Mesenchymal stem cell (in vitro differentiated cells and primary cell): ENCODE measurements around the gene SNX30.

Experiments used
- DNase-seq: peaks from one replicate; pipeline ENCODE4 v3.0.0-alpha.2; 2013
- H2AFZ ChIP-seq: one replicate; pipeline ENCODE4 v1.6.1; 2013; ENCODE audit warnings: low read depth, mild to moderate bottlenecking, control low read depth, inconsistent platforms, low read length, moderate library complexity
- H2AK5ac ChIP-seq: 2 replicates; pipeline ENCODE4 v1.6.1; 2013; ENCODE audit warnings: low read length, moderate library complexity, mild to moderate bottlenecking, inconsistent platforms; ENCODE audit not compliant: severe bottlenecking
- H2BK120ac ChIP-seq: one replicate; pipeline ENCODE4 v1.6.1; 2013; ENCODE audit warnings: low read depth, mild to moderate bottlenecking, inconsistent platforms, low read length, moderate library complexity
- H2BK12ac ChIP-seq, 2 experiments: one replicate each; pipeline ENCODE4 v1.6.1; 2013; ENCODE audit warnings: inconsistent platforms in 2 of 2, low read length in 2 of 2, mild to moderate bottlenecking in 2 of 2, moderate library complexity in 2 of 2, control low read depth in 1 of 2
- H2BK15ac ChIP-seq: one replicate; pipeline ENCODE4 v1.6.1; 2013; ENCODE audit warnings: mild to moderate bottlenecking, low read depth, inconsistent platforms; ENCODE audit not compliant: poor library complexity, severe bottlenecking
- H2BK5ac ChIP-seq: 2 replicates; pipeline ENCODE4 v1.6.1; 2013; ENCODE audit warnings: low read depth, mild to moderate bottlenecking, low read length, control low read depth, inconsistent platforms; ENCODE audit not compliant: poor library complexity, severe bottlenecking
- H3K14ac ChIP-seq, 2 experiments: one replicate each; pipeline ENCODE4 v1.6.1; 2013; ENCODE audit warnings: inconsistent platforms in 2 of 2, low read length in 2 of 2, control low read depth in 1 of 2, mild to moderate bottlenecking in 1 of 2, moderate library complexity in 1 of 2
- H3K18ac ChIP-seq, 2 experiments: one replicate each; pipeline ENCODE4 v1.6.1; 2013; ENCODE audit warnings: inconsistent platforms in 2 of 2, low read length in 2 of 2, control low read depth in 1 of 2, low read depth in 1 of 2, mild to moderate bottlenecking in 1 of 2
- H3K23ac ChIP-seq, 2 experiments: one replicate each; pipeline ENCODE4 v1.6.1; 2013; ENCODE audit warnings: inconsistent platforms in 2 of 2, low read length in 2 of 2, mild to moderate bottlenecking in 2 of 2, moderate library complexity in 2 of 2, control low read depth in 1 of 2
- H3K27ac ChIP-seq: 2 replicates; pipeline ENCODE4 v1.5.1; 2013; ENCODE audit warnings: mild to moderate bottlenecking, moderate library complexity, low read length, control low read depth, inconsistent platforms; ENCODE audit not compliant: poor library complexity, severe bottlenecking
- H3K27me3 ChIP-seq, 2 experiments: 2 replicates each; pipeline versions ENCODE4 v1.6.1 to v1.7.0; 2013; ENCODE audit warnings: low read length in 2 of 2, mild to moderate bottlenecking in 2 of 2, moderate library complexity in 2 of 2, control low read depth in 1 of 2, inconsistent platforms in 1 of 2; ENCODE audit not compliant: control insufficient read depth in 1 of 2, insufficient read depth in 1 of 2
- H3K36me3 ChIP-seq, 2 experiments: 2 replicates each; pipeline versions ENCODE4 v1.6.1 to v1.7.0; 2013; ENCODE audit warnings: low read length in 2 of 2, control low read depth in 1 of 2, inconsistent platforms in 1 of 2, low read depth in 1 of 2, mild to moderate bottlenecking in 1 of 2; ENCODE audit not compliant: insufficient read depth in 2 of 2, control insufficient read depth in 1 of 2
- H3K4ac ChIP-seq, 2 experiments: one replicate each; pipeline ENCODE4 v1.6.1; 2013; ENCODE audit warnings: inconsistent platforms in 2 of 2, low read length in 2 of 2, mild to moderate bottlenecking in 2 of 2, moderate library complexity in 2 of 2, control low read depth in 1 of 2, low read depth in 1 of 2
- H3K4me1 ChIP-seq: 2 replicates; pipeline ENCODE4 v1.6.1; 2013; ENCODE audit warnings: low read depth, low read length, control low read depth; ENCODE audit not compliant: control insufficient read depth, insufficient read depth
- H3K4me2 ChIP-seq: 2 replicates; pipeline ENCODE4 v1.6.1; 2013; ENCODE audit warnings: low read length, mild to moderate bottlenecking, inconsistent platforms; ENCODE audit not compliant: poor library complexity, severe bottlenecking
- H3K4me3 ChIP-seq, 2 experiments: 2 replicates each; pipeline versions ENCODE4 v1.5.1 to v1.7.0; 2013; ENCODE audit warnings: low read length in 2 of 2, mild to moderate bottlenecking in 2 of 2, control low read depth in 1 of 2, low read depth in 1 of 2; ENCODE audit not compliant: insufficient read depth in 1 of 2
- H3K79me1 ChIP-seq: replicated peaks from 2 replicates; pipeline ENCODE4 v1.6.1; 2013; ENCODE audit warnings: mild to moderate bottlenecking, control low read depth, low read length, inconsistent platforms; ENCODE audit not compliant: poor library complexity, severe bottlenecking
- H3K9ac ChIP-seq: 2 replicates; pipeline ENCODE4 v1.7.0; 2013; ENCODE audit warnings: mild to moderate bottlenecking, low read length, moderate library complexity
- H3K9me3 ChIP-seq: 2 replicates; pipeline ENCODE4 v1.7.0; 2013; ENCODE audit warnings: mild to moderate bottlenecking, low read length; ENCODE audit not compliant: control insufficient read depth
- H4K8ac ChIP-seq: one replicate; pipeline ENCODE4 v1.6.1; 2013; ENCODE audit warnings: inconsistent platforms, mild to moderate bottlenecking, low read length, moderate library complexity
- H4K91ac ChIP-seq: one replicate; pipeline ENCODE4 v1.6.1; 2013; ENCODE audit warnings: mild to moderate bottlenecking, low read length, inconsistent platforms
- WGBS: methylation state at CpG from one replicate; pipeline ENCODE4 v1.1.7; 2013; ENCODE audit warnings: mixed read lengths; 5-methylcytosine and 5-hydroxymethylcytosine counted together

The SNX30 gene

GRCh38 chr9:112917987-112918362 is 167.4 kb downstream of the SNX30 start:
- no peak overlapping the region for H4K91ac ChIP-seq
- 48% methylated on average over 1 of the region's 1 CpG for WGBS

GRCh38 chr9:112921549-112921948 is 171.0 kb downstream of the SNX30 start:
- no peak overlapping the region for H2BK12ac ChIP-seq
- DNase-seq = peak; percentile 52
- no peak overlapping the region for H2AFZ ChIP-seq
- H2AK5ac ChIP-seq = no peak overlapping the region
- H3K23ac ChIP-seq = no peak overlapping the region
- 24% methylated on average over 3 of the region's 3 CpGs for WGBS
- H3K14ac ChIP-seq = no peak overlapping the region
- no peak overlapping the region for H3K4ac ChIP-seq
- H3K4me2 ChIP-seq = no peak overlapping the region
- no peak overlapping the region for H2BK120ac ChIP-seq
- no peak overlapping the region for H3K9ac ChIP-seq
- no peak overlapping the region for H3K18ac ChIP-seq
- H3K9me3 ChIP-seq = no peaks in the 10 kb centered on the region
- H3K4me3 ChIP-seq = no peak overlapping the region
- H3K36me3 ChIP-seq = no peaks in the 10 kb centered on the region
- no peak overlapping the region for H4K8ac ChIP-seq
- no peak overlapping the region for H4K91ac ChIP-seq
- no peaks in the 10 kb centered on the region for H3K79me1 ChIP-seq
- no peak overlapping the region for H2BK15ac ChIP-seq
- H3K27ac ChIP-seq = no peak overlapping the region
- peaks cover 14 to 46% of the 10 kb centered on the region in 2 experiments for H3K27me3 ChIP-seq
- no peaks in the 10 kb centered on the region for H3K4me1 ChIP-seq
- no peak overlapping the region for H2BK5ac ChIP-seq

More at GRCh38 chr9:112917987-112918362, 167.4 kb downstream of the SNX30 start:
- Histone ChIP-seq H3K27me3 (peaks cover 20 to 54% of the 10 kb centered on the region in 2 experiments), H2BK120ac (no peak overlapping the region), H3K23ac (no peak overlapping the region), H3K27ac (no peak overlapping the region), H3K4ac (no peak overlapping the region), H3K9me3 (no peaks in the 10 kb centered on the region), H3K4me3 (no peak overlapping the region), H4K8ac (no peak overlapping the region), H3K9ac (no peak overlapping the region), H2BK5ac (no peak overlapping the region), H2BK15ac (no peak overlapping the region), H3K14ac (no peak overlapping the region), H3K36me3 (no peaks in the 10 kb centered on the region), H3K4me2 (no peak overlapping the region), H3K4me1 (no peaks in the 10 kb centered on the region), H2AK5ac (no peak overlapping the region), H2AFZ (no peak overlapping the region), H3K79me1 (no peaks in the 10 kb centered on the region), H3K18ac (no peak overlapping the region), H2BK12ac (no peak overlapping the region)
- no peak for DNase-seq
